ENCODE measurements around the gene SEC11A. TPM values are rescaled to one million over a fixed set of nuclear protein-coding genes. Genes with fewer than 3 reads are reported as not detected.
A peak's percentile ranks its signal among the peaks of the same experiment; 100 is the strongest.
"Not testable (repeated sequence)": the region's sequence is repeated elsewhere in the genome, so short reads cannot be mapped to it uniquely, and the experiment has no call there.

SEC11A gene
- total and polyA plus RNA-seq, 4 donors, result 99.3 to 327 (median 154) TPM

DNA sequence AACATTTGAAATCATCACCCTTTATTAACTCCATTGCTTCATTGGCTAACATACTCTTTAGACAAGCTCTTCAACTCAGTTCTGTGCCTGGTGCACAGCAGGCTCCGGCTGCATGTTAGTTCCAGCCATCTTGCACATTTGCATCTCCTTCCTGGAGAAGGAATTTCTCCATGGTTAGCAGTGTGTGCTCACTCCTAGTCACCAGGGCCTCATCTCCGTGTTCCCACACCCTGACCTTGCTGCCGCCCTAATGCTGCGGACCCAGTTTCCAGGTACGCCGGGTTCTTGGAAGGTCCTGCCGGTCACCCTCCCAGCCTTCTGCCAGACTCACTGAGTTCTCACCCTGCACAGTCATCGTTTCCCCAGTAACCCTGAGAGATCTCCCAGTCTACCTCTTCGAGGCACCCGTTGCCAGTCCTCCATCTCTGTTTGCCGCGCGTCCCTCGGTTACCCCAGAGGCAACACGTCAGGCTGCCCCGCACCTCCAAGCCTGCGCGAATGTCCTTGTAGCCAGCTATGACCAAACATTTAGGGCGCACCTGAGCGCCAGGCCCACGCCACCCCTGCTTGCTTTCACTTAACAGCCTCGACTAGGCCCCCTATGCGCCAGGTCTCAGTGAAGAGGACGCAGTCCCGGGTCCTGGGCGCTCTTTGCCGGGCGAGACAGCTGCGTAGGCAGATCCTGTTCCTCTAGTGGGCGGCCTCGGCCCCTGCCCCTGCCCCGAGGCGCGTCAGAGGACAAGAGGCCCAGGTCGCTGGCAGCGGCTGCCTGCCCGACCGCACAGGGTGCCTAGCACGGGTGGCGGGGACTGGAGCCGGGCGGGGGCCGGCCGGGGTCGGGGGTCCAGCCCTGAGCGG is 31.7 kb upstream of the SEC11A start:
- intact Hi-C loops (cut with DNase I), result loop anchor here in 1 of 2 donors (2.0 to 10.0 kb wide), 6 partner anchors 31 to 180 kb away; partner anchors contain the start of genes ALPK3, NMB and SEC11A
- no peaks in the 10 kb centered on the region for H3K9me3 ChIP-seq (ENCODE audit: control insufficient read depth, low read length)
- peak; percentile 84 for ATAC-seq (ENCODE audit: low FRiP score)
- H3K4me3 ChIP-seq (ENCODE audit: low read length in 2 of 2), result peak overlapping the region; percentile 86 to 87
- no peaks in the 10 kb centered on the region for H3K4me1 ChIP-seq (ENCODE audit: control insufficient read depth in 1 of 2, insufficient read depth in 2 of 2, low read length in 2 of 2)
- peak; percentile 90 to 92 for DNase-seq
- H3K27me3 ChIP-seq (ENCODE audit: control insufficient read depth in 1 of 2, insufficient read depth in 2 of 2, low read length in 1 of 2), result no peaks in the 10 kb centered on the region
- H3K27ac ChIP-seq (ENCODE audit: low read depth in 1 of 2, low read length in 2 of 2), result peak overlapping the region; percentile 85 to 96
- no peaks in the 10 kb centered on the region for H3K36me3 ChIP-seq (ENCODE audit: control insufficient read depth in 1 of 2, insufficient read depth in 2 of 2, low read length in 1 of 2)
- WGBS, 2 donors, result 0% methylated on average over 29 to 46 of the region's 46 CpGs

DNA sequence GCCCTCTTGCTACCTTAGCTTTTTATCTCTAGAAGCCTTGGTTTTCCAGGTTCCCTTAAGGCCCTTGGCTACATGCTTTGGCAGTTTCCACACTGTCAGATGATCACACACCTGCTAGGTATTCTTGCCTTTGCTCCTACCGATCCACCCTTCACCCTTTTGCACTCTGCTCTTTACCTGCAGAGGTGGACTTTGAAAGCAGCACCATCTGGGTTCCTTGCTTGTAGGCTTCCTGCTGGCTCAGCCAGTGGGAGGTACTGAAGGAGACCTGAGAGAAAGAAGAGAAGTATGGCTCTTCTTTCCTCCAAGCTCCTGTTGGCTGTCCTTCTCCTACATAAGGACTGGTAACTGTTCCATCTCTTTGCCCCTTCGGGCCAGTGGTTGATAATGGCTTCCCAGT is 25.2 kb upstream of the SEC11A start:
- no peak for DNase-seq
- no peak overlapping the region for H3K4me3 ChIP-seq (ENCODE audit: low read length in 2 of 2)
- 82 to 83% methylated on average over 2 of the region's 2 CpGs for WGBS, 2 donors
- ATAC-seq (ENCODE audit: low FRiP score), result no peak
- no peaks in the 10 kb centered on the region for H3K9me3 ChIP-seq (ENCODE audit: control insufficient read depth, low read length)
- no peaks in the 10 kb centered on the region for H3K4me1 ChIP-seq (ENCODE audit: control insufficient read depth in 1 of 2, insufficient read depth in 2 of 2, low read length in 2 of 2)
- intact Hi-C loops (cut with DNase I), result loop anchor here in 1 of 2 donors (10.0 kb wide), 1 partner anchor 124 kb away; no protein-coding TSS in a partner anchor
- no peak overlapping the region for H3K27ac ChIP-seq (ENCODE audit: low read depth in 1 of 2, low read length in 2 of 2)
- H3K27me3 ChIP-seq (ENCODE audit: control insufficient read depth in 1 of 2, insufficient read depth in 2 of 2, low read length in 1 of 2), result no peaks in the 10 kb centered on the region
- H3K36me3 ChIP-seq (ENCODE audit: control insufficient read depth in 1 of 2, insufficient read depth in 2 of 2, low read length in 1 of 2), result no peaks in the 10 kb centered on the region

DNA sequence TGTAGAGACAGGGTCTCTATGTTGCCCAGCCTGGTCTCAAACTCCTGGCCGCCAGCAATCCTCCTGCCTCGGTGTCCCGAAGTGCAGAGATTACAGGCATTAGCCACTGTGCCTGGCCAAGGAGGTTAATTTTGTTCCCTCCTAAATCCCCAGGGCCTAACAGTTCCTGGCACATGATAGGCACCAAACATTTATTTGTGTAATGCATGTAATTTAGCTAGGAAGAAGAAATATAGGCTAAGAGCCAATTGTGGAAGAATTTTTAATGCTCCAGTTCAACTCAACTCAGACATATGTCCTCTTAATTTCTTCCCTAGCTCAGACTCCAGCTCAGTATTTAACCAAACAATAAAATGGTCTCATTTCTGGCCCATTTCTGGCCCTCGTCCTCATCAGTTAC is 24.8 kb upstream of the SEC11A start:
- H3K4me1 ChIP-seq (ENCODE audit: control insufficient read depth in 1 of 2, insufficient read depth in 2 of 2, low read length in 2 of 2), result no peaks in the 10 kb centered on the region
- H3K4me3 ChIP-seq (ENCODE audit: low read length in 2 of 2), result no peak overlapping the region
- DNase-seq, result no peak
- 47 to 49% methylated on average over 4 of the region's 4 CpGs for WGBS, 2 donors
- intact Hi-C loops (cut with DNase I), result loop anchor here in 1 of 2 donors (10.0 kb wide), 1 partner anchor 124 kb away; no protein-coding TSS in a partner anchor
- no peaks in the 10 kb centered on the region for H3K27me3 ChIP-seq (ENCODE audit: control insufficient read depth in 1 of 2, insufficient read depth in 2 of 2, low read length in 1 of 2)
- ATAC-seq (ENCODE audit: low FRiP score), result no peak
- no peaks in the 10 kb centered on the region for H3K36me3 ChIP-seq (ENCODE audit: control insufficient read depth in 1 of 2, insufficient read depth in 2 of 2, low read length in 1 of 2)
- H3K9me3 ChIP-seq (ENCODE audit: control insufficient read depth, low read length), result no peaks in the 10 kb centered on the region
- H3K27ac ChIP-seq (ENCODE audit: low read depth in 1 of 2, low read length in 2 of 2), result no peak overlapping the region

DNA sequence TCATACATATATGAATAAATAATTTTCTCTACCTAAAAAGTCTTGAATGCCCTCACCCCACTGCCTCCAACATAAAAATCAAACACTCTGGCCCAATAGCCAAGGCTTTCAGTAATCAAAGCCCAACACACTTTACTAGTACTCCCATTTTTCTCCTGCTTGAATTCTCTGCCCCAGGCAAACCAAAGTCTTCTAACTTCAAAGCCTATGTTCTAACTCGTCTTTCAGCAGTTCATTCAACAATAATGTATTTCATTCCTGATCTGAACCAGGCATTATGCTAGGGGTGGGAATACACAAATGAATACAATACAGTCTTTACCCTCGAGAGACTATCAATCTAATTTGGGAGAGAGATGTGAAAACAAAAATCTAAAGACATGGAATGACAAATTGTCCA is 21.1 kb upstream of the SEC11A start:
- Histone ChIP-seq H3K27me3 (ENCODE audit: control insufficient read depth in 1 of 2, insufficient read depth in 2 of 2, low read length in 1 of 2) (no peaks in the 10 kb centered on the region), H3K27ac (ENCODE audit: low read depth in 1 of 2, low read length in 2 of 2) (no peak overlapping the region), H3K9me3 (ENCODE audit: control insufficient read depth, low read length) (no peaks in the 10 kb centered on the region), H3K4me3 (ENCODE audit: low read length in 2 of 2) (no peak overlapping the region), H3K36me3 (ENCODE audit: control insufficient read depth in 1 of 2, insufficient read depth in 2 of 2, low read length in 1 of 2) (no peaks in the 10 kb centered on the region), H3K4me1 (ENCODE audit: control insufficient read depth in 1 of 2, insufficient read depth in 2 of 2, low read length in 2 of 2) (no peaks in the 10 kb centered on the region)
- DNase-seq (no peak), ATAC-seq (ENCODE audit: low FRiP score) (no peak)
- WGBS, 2 donors, result 57 to 68% methylated on average over 2 of the region's 2 CpGs
- intact Hi-C loops (cut with DNase I), result no loop called here

DNA sequence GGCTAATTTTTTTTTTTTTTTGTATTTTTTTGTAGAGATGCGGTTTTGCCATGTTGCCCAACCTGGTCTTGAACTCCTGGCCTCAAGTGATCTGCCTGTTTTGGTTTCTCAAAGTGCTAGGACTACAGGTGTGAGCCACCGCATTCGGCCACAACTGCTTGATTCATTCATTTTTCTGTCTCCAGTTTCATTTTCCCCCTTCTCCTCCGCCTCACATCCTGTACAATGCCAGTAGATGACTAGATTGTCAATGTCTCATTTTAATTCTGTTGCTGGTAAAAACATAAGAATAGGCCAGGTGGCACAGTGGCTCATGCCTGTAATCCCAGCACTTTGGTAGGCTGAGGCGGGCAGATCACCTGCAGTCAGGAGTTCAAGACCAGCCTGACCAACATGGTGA is 20.4 kb upstream of the SEC11A start:
- H3K36me3 ChIP-seq (ENCODE audit: control insufficient read depth in 1 of 2, insufficient read depth in 2 of 2, low read length in 1 of 2), result no peaks in the 10 kb centered on the region
- intact Hi-C loops (cut with DNase I), result no loop called here
- DNase-seq (no peak), ATAC-seq (ENCODE audit: low FRiP score) (no peak)
- H3K27ac ChIP-seq (ENCODE audit: low read depth in 1 of 2, low read length in 2 of 2), result no peak overlapping the region
- H3K4me3 ChIP-seq (ENCODE audit: low read length in 2 of 2), result no peak overlapping the region
- 95 to 97% methylated on average over 5 of the region's 5 CpGs for WGBS, 2 donors
- H3K9me3 ChIP-seq (ENCODE audit: control insufficient read depth, low read length), result no peaks in the 10 kb centered on the region
- H3K4me1 ChIP-seq (ENCODE audit: control insufficient read depth in 1 of 2, insufficient read depth in 2 of 2, low read length in 2 of 2), result no peaks in the 10 kb centered on the region
- H3K27me3 ChIP-seq (ENCODE audit: control insufficient read depth in 1 of 2, insufficient read depth in 2 of 2, low read length in 1 of 2), result no peaks in the 10 kb centered on the region

DNA sequence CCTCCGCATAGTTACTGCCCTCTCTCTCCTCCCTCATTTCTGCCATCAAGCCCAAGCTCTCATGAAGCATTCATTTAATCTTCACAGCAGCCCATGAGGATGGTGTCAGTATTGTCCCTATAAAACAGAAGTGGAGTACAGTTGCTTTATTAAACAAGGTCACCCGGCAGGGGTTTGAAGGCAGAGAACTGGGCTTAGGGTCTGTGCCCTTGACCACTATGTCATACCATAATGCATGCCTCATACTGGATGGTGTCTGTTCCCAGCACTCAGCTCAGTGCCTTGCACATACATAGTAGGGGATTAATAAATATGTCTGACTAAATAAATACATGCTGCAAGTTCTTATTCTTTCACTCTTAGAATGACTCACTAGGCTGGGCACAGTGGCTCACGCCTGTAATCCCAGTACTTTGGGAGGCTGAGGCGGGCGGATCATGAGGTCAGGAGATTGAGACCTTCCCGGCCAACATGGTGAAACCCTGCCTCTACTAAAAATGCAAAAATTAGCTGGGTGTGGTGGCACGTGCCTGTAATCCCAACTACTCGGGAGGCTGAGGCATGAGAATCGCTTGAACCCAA is 19.6 kb upstream of the SEC11A start:
- H3K9me3 ChIP-seq (ENCODE audit: control insufficient read depth, low read length); H3K4me3 ChIP-seq (ENCODE audit: low read length in 2 of 2); H3K27me3 ChIP-seq (ENCODE audit: control insufficient read depth in 1 of 2, insufficient read depth in 2 of 2, low read length in 1 of 2); H3K27ac ChIP-seq (ENCODE audit: low read depth in 1 of 2, low read length in 2 of 2); H3K36me3 ChIP-seq (ENCODE audit: control insufficient read depth in 1 of 2, insufficient read depth in 2 of 2, low read length in 1 of 2); intact Hi-C loops (cut with DNase I); ATAC-seq (ENCODE audit: low FRiP score); H3K4me1 ChIP-seq (ENCODE audit: control insufficient read depth in 1 of 2, insufficient read depth in 2 of 2, low read length in 2 of 2): not testable (repeated sequence)
- peak in 1 of 2 donors; percentile 21 for DNase-seq
- WGBS, 2 donors, result 86 to 89% methylated on average over 9 of the region's 9 CpGs

DNA sequence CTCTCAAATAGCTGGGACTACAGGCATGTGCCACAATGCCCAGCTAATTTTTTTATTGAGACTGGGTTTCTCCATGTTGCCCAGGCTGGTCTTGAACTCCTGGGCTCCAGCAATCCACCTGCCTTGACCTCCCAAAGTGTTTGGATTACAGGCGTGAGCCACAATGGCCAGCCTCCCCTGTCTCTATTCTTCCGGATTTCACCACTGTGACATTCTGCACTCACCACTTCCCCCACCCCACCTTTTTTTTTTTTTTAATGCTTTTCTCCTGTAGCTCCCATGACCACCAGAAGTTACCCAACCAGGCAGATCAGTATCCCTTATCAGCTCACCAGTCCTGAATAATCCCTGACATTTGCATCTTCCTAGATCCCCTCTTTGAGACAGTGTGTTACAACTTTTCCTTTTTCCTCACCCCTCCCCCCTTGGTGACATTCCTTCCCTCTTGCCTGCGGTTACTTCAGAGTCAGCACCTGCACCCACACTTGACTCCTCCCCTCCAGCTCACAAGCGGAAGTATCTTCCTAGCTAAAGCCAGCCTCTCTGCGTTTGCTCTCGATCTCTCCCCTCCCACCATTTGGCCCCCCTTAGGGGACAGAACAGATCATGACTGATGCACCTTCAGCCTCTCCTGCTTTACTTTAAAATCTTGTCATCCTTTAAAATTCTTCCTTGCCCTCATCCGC is 19.0 kb upstream of the SEC11A start:
- no peak overlapping the region for H3K4me3 ChIP-seq (ENCODE audit: low read length in 2 of 2)
- DNase-seq (peak; percentile 51 to 70), ATAC-seq (ENCODE audit: low FRiP score) (no peak)
- no peaks in the 10 kb centered on the region for H3K4me1 ChIP-seq (ENCODE audit: control insufficient read depth in 1 of 2, insufficient read depth in 2 of 2, low read length in 2 of 2)
- no peaks in the 10 kb centered on the region for H3K27me3 ChIP-seq (ENCODE audit: control insufficient read depth in 1 of 2, insufficient read depth in 2 of 2, low read length in 1 of 2)
- intact Hi-C loops (cut with DNase I), result no loop called here
- WGBS, 2 donors, result 65 to 66% methylated on average over 7 of the region's 7 CpGs
- no peaks in the 10 kb centered on the region for H3K36me3 ChIP-seq (ENCODE audit: control insufficient read depth in 1 of 2, insufficient read depth in 2 of 2, low read length in 1 of 2)
- no peaks in the 10 kb centered on the region for H3K9me3 ChIP-seq (ENCODE audit: control insufficient read depth, low read length)
- no peak overlapping the region for H3K27ac ChIP-seq (ENCODE audit: low read depth in 1 of 2, low read length in 2 of 2)

DNA sequence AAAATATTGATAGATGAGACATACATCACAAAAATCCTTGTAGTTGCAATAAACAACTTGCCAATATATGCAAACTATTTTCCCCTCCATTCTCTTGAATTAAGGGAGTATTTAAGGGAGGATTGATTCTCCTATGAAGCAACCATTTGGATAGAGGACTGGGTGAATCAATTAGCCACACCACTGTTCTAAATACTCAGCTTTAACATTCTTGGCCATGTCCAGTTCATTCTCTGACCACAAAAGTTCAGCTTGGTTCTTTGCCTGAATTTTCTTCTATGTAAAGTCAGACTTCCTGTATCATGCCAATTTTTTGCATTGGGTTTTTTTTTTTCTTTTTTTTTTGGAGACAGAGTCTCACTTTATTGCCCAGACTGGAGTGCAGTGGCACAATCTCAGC is 15.8 kb upstream of the SEC11A start:
- no peak for DNase-seq
- ATAC-seq (ENCODE audit: low FRiP score), result no peak
- Histone ChIP-seq H3K27ac (ENCODE audit: low read depth in 1 of 2, low read length in 2 of 2) (no peak overlapping the region), H3K36me3 (ENCODE audit: control insufficient read depth in 1 of 2, insufficient read depth in 2 of 2, low read length in 1 of 2) (no peaks in the 10 kb centered on the region), H3K27me3 (ENCODE audit: control insufficient read depth in 1 of 2, insufficient read depth in 2 of 2, low read length in 1 of 2) (no peaks in the 10 kb centered on the region), H3K9me3 (ENCODE audit: control insufficient read depth, low read length) (no peaks in the 10 kb centered on the region), H3K4me1 (ENCODE audit: control insufficient read depth in 1 of 2, insufficient read depth in 2 of 2, low read length in 2 of 2) (no peaks in the 10 kb centered on the region), H3K4me3 (ENCODE audit: low read length in 2 of 2) (no peak overlapping the region)
- intact Hi-C loops (cut with DNase I), result no loop called here
